Sciatic nerve (tissue), 2 donors: ENCODE data around the gene SMIM36. TPM values are rescaled to one million over a fixed set of nuclear protein-coding genes. Genes with fewer than 3 reads are reported as not detected.
A peak's percentile ranks its signal among the peaks of the same experiment; 100 is the strongest.
"Not testable (repeated sequence)": the region's sequence is repeated elsewhere in the genome, so short reads cannot be mapped to it uniquely, and the experiment has no call there.

ENCODE experiments used
- ATAC-seq: fragments of 200-7000 bp; cut with Tn5 transposase; one replicate; pipeline ENCODE4 v1.9.1; 2020; ENCODE audit warnings: mild to moderate bottlenecking, moderate library complexity
- DNase-seq: peaks from one replicate; pipeline ENCODE4 v3.0.0-alpha.2; 2020; ENCODE audit warnings: low spot score
- intact Hi-C: fragments of 100-400 bp; cut with DNase I; formaldehyde crosslinking; loops from one replicate; pipeline ENCODE4 v1.14.2; 2022
- total RNA-seq: library from RNA; stranded (reverse); fragmentation: NEBNext Ultra II Directional; extraction: Animal tissue kit (Norgen Biotek cat#: 25700); gene quantifications from one replicate; pipeline ENCODE4 v1.2.1, GENCODE V29; 2021
- donor health status: DM: no; HTN: no; CAD: no.
- donor health status: DM: no; HTN: no; CAD: no.

The SMIM36 gene
- total RNA-seq, 1 donor from 2014 or later: not detected

GRCh38 chr17:55462711-55463110 lies 48.5 kb downstream of the SMIM36 start:
- intact Hi-C loops: no loop called here
- no peak for ATAC-seq
- no peak for DNase-seq

GRCh38 chr17:55462234-55462633 lies 49.0 kb downstream of the SMIM36 start:
- ATAC-seq: no peak
- intact Hi-C loops: no loop called here
- DNase-seq: no peak

GRCh38 chr17:55458978-55459377 lies 52.3 kb downstream of the SMIM36 start:
- intact Hi-C loops: no loop called here
- ATAC-seq: no peak
- no peak for DNase-seq

GRCh38 chr17:55458287-55458900 lies 52.9 kb downstream of the SMIM36 start:
- DNase-seq: no peak
- ATAC-seq: no peak
- intact Hi-C loops: no loop called here

GRCh38 chr17:55456307-55457240 lies 54.7 kb downstream of the SMIM36 start:
- ATAC-seq: no peak
- DNase-seq: no peak
- intact Hi-C loops: no loop called here

- DNase-seq (no peak), ATAC-seq (peak; percentile 77)
- intact Hi-C loops: no loop called here
These were observed 56.3 kb downstream of the SMIM36 start for GRCh38 chr17:55454906-55455474.

GRCh38 chr17:55453839-55454557 lies 57.3 kb downstream of the SMIM36 start:
- intact Hi-C loops: no loop called here
- ATAC-seq: peak; percentile 49
- no peak for DNase-seq

- intact Hi-C loops: no loop called here
- DNase-seq: peak; percentile 58
- peak; percentile 79 for ATAC-seq
These were observed 59.0 kb downstream of the SMIM36 start for GRCh38 chr17:55452139-55452790.

GRCh38 chr17:55451758-55452138 lies 59.5 kb downstream of the SMIM36 start:
- DNase-seq (no peak), ATAC-seq (no peak)
- intact Hi-C loops: no loop called here

- DNase-seq (no peak), ATAC-seq (no peak)
- intact Hi-C loops: no loop called here
These were observed 60.0 kb downstream of the SMIM36 start for GRCh38 chr17:55451203-55451641.

- ATAC-seq (no peak), DNase-seq (no peak)
- intact Hi-C loops: no loop called here
These were observed 60.9 kb downstream of the SMIM36 start for GRCh38 chr17:55450232-55450825.

GRCh38 chr17:55448681-55449080 lies 62.6 kb downstream of the SMIM36 start:
- intact Hi-C loops: no loop called here
- DNase-seq: no peak
- ATAC-seq: peak; percentile 51

- no peak for DNase-seq
- intact Hi-C loops: no loop called here
- no peak for ATAC-seq
These were observed 64.6 kb downstream of the SMIM36 start for GRCh38 chr17:55446581-55447205.

- peak; percentile 82 for ATAC-seq
- DNase-seq, intact Hi-C loops: not testable (repeated sequence)
These were observed 65.2 kb downstream of the SMIM36 start for GRCh38 chr17:55446004-55446403.

- intact Hi-C loops: no loop called here
- ATAC-seq (peak; percentile 37), DNase-seq (no peak)
These were observed 66.5 kb downstream of the SMIM36 start for GRCh38 chr17:55444471-55445441.

- no peak for ATAC-seq
- no peak for DNase-seq
- intact Hi-C loops: no loop called here
These were observed 67.3 kb downstream of the SMIM36 start for GRCh38 chr17:55443904-55444303.
